Endodermal cell (in vitro differentiated cells): ENCODE data around the gene CACNG7. TPM values are rescaled to one million over a fixed set of nuclear protein-coding genes. Genes with fewer than 3 reads are reported as not detected.

Experiments used
- DNase-seq: peaks from one replicate; pipeline ENCODE4 v3.0.0-alpha.2; 2017
- H3K27ac ChIP-seq: 2 replicates; pipeline ENCODE4 v1.5.1; 2013; ENCODE audit warnings: mild to moderate bottlenecking, low read depth, low read length, moderate library complexity
- H3K27me3 ChIP-seq: 2 replicates; pipeline ENCODE4 v1.6.1; 2013; ENCODE audit warnings: mild to moderate bottlenecking, low read length, moderate library complexity; ENCODE audit not compliant: insufficient read depth, control insufficient read depth, poor library complexity, severe bottlenecking
- H3K36me3 ChIP-seq: 2 replicates; pipeline ENCODE4 v1.7.0; 2013; ENCODE audit warnings: mild to moderate bottlenecking, low read length, moderate library complexity; ENCODE audit not compliant: control insufficient read depth, insufficient read depth
- H3K4me1 ChIP-seq: one replicate; pipeline ENCODE4 v1.7.0; 2013; ENCODE audit warnings: low read length; ENCODE audit not compliant: control insufficient read depth, insufficient read depth
- H3K4me3 ChIP-seq: 2 replicates; pipeline ENCODE4 v1.5.1; 2013; ENCODE audit warnings: mild to moderate bottlenecking, low read length, moderate library complexity
- H3K9ac ChIP-seq: 2 replicates; pipeline ENCODE4 v1.6.1; 2013; ENCODE audit warnings: mild to moderate bottlenecking, low read length, moderate library complexity; ENCODE audit not compliant: poor library complexity, severe bottlenecking; ENCODE audit errors: extremely low read depth
- H3K9me3 ChIP-seq: 2 replicates; pipeline ENCODE4 v1.6.1; 2013; ENCODE audit warnings: mild to moderate bottlenecking, low read length, moderate library complexity; ENCODE audit not compliant: control insufficient read depth
- H3K27ac Mint-ChIP-seq: 2 replicates; pipeline ENCODE4 v1.8.0; 2020; ENCODE audit warnings: mixed read lengths
- H3K27me3 Mint-ChIP-seq: 2 replicates; pipeline ENCODE4 v1.8.0; 2021; ENCODE audit warnings: mild to moderate bottlenecking, mixed read lengths; ENCODE audit not compliant: insufficient read depth
- H3K36me3 Mint-ChIP-seq: 2 replicates; pipeline ENCODE4 v1.8.0; 2020; ENCODE audit warnings: low read depth, mixed read lengths
- H3K4me1 Mint-ChIP-seq: 2 replicates; pipeline ENCODE4 v1.8.0; 2020; ENCODE audit warnings: mixed read lengths
- H3K4me3 Mint-ChIP-seq: 2 replicates; pipeline ENCODE4 v1.8.0; 2020; ENCODE audit warnings: mild to moderate bottlenecking, moderate library complexity, mixed read lengths
- H3K9me3 Mint-ChIP-seq: 2 replicates; pipeline ENCODE4 v1.8.0; 2020; ENCODE audit warnings: mild to moderate bottlenecking, mixed read lengths
- WGBS, 2 experiments: methylation state at CpG; one replicate each; pipeline versions ENCODE4 v1.1.5 to v1.1.7; 2013; ENCODE audit warnings: missing lambda C conversion rate in 2 of 2, mixed read lengths in 1 of 2; ENCODE audit not compliant: insufficient coverage in 1 of 2, insufficient read length in 1 of 2; 5-methylcytosine and 5-hydroxymethylcytosine counted together
- total RNA-seq, 2 donors: library from RNA; stranded (reverse); fragmentation: NEBNext Ultra II Directional in 1 of 2; extraction: Animal tissue kit (Norgen Biotek cat#: 25700) in 1 of 2; gene quantifications; 2 replicates in 1 of 2; 3 replicates in 1 of 2; pipeline ENCODE4 v1.2.1, GENCODE V29; 2021
- TF ChIP-seq, protein P1 (sequence below): fragments of 200-600 bp; sonication (generic); conservative IDR thresholded peaks from 2 replicates; pipeline ENCODE4 v1.5.0; 2021; ENCODE audit warnings: antibody characterized with exemption, mild to moderate bottlenecking

The CACNG7 gene
- total RNA-seq, 2 donors from 2014 or later, result 2.7 to 3.4 TPM

DNA sequence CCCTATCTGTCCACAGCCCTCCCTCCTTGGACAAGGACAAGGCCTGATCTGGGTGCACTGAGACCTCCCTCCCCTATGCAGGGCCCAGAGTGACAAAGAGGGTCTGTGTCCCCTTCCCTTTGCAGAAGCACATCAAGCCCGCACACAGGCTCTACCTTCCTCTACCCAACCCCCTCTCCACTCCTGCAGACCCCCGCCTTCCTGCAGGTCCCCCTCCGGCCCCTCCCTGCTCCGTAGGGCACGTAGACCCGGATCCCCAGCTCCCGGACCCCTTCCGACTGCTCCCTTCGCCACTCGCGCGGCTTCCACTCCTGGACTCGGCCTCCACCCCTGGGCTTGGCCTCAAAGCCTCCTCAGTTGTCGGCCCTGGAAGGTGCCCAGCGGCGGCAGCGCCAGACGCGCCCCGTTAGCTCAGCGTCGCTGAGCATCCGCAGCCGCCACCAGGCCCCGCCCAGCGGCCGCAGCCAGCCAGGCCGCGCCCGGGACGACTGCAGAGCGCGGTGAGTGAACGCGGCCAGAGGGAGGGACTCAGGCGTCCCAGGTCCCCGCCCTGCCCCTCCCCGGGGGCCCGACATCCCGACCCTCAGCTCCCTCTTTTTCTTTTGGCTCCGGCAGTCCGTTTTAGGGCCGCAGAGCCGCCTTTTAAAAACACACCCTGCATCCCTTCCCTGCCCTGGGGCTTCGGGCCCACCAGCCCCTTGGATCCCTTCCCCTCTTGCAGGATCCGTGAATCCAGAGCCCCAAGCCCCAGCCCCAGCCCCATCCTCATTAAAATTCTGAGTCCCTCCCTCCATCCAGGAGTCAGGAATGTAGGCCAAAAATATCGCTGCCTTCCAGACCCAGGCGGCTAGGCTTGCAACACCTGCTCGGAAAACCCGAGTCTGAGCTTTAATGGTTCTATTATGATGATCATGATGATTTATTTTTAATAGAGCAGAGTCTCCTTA is 42.9 kb upstream of the CACNG7 start:
- H3K4me3 ChIP-seq, result peak overlapping the region; percentile 84
- peak; percentile 87 for DNase-seq
- H3K27ac ChIP-seq, result peak overlapping the region; percentile 100
- H3K36me3 Mint-ChIP-seq, result peaks cover 9% of the 10 kb centered on the region
- TF ChIP-seq, protein P1, sequence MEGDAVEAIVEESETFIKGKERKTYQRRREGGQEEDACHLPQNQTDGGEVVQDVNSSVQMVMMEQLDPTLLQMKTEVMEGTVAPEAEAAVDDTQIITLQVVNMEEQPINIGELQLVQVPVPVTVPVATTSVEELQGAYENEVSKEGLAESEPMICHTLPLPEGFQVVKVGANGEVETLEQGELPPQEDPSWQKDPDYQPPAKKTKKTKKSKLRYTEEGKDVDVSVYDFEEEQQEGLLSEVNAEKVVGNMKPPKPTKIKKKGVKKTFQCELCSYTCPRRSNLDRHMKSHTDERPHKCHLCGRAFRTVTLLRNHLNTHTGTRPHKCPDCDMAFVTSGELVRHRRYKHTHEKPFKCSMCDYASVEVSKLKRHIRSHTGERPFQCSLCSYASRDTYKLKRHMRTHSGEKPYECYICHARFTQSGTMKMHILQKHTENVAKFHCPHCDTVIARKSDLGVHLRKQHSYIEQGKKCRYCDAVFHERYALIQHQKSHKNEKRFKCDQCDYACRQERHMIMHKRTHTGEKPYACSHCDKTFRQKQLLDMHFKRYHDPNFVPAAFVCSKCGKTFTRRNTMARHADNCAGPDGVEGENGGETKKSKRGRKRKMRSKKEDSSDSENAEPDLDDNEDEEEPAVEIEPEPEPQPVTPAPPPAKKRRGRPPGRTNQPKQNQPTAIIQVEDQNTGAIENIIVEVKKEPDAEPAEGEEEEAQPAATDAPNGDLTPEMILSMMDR, result no peak
- peaks cover 17% of the 10 kb centered on the region for H3K4me1 Mint-ChIP-seq
- H3K4me1 ChIP-seq, result no peaks in the 10 kb centered on the region
- H3K9me3 Mint-ChIP-seq, result no peaks in the 10 kb centered on the region
- H3K4me3 Mint-ChIP-seq, result peak overlapping the region; percentile 98
- H3K27me3 Mint-ChIP-seq, result peaks cover 6% of the 10 kb centered on the region
- H3K36me3 ChIP-seq, result peaks cover 9% of the 10 kb centered on the region
- H3K9me3 ChIP-seq, result no peaks in the 10 kb centered on the region
- peak overlapping the region; percentile 99 for H3K9ac ChIP-seq
- no peaks in the 10 kb centered on the region for H3K27me3 ChIP-seq
- peak overlapping the region; percentile 99 for H3K27ac Mint-ChIP-seq
- WGBS, 2 experiments, result 0 to 5% methylated on average over 17 to 50 of the region's 50 CpGs

GRCh38 chr19:53866865-53867224 is 42.2 kb upstream of the CACNG7 start:
- Histone ChIP-seq H3K4me3 (peak overlapping the region; percentile 84), H3K27ac (peak overlapping the region; percentile 100), H3K27me3 (no peaks in the 10 kb centered on the region), H3K36me3 (peaks cover 14% of the 10 kb centered on the region), H3K9ac (peak overlapping the region; percentile 99), H3K4me1 (no peaks in the 10 kb centered on the region), H3K9me3 (no peaks in the 10 kb centered on the region)
- H3K36me3 Mint-ChIP-seq, result peaks cover 14% of the 10 kb centered on the region
- peaks cover 17% of the 10 kb centered on the region for H3K4me1 Mint-ChIP-seq
- peaks cover 3% of the 10 kb centered on the region for H3K27me3 Mint-ChIP-seq
- no peaks in the 10 kb centered on the region for H3K9me3 Mint-ChIP-seq
- TF ChIP-seq, protein P1, result no peak
- peak overlapping the region; percentile 99 for H3K27ac Mint-ChIP-seq
- peak; percentile 88 for DNase-seq
- WGBS, 2 experiments, result 17 to 22% methylated on average over 10 to 14 of the region's 14 CpGs
- H3K4me3 Mint-ChIP-seq, result peak overlapping the region; percentile 98

- H3K4me3 Mint-ChIP-seq, result peak within 1 kb of the TSS; percentile 98
- H3K4me1 ChIP-seq, result no peaks in the 10 kb centered on the region
- H3K36me3 Mint-ChIP-seq, result peaks cover 14% of the 10 kb centered on the region
- peak within 1 kb of the TSS; percentile 100 for H3K27ac ChIP-seq
- 3 to 5% methylated on average over 9 to 26 of the region's 37 CpGs for WGBS, 2 experiments
- peaks cover 3% of the 10 kb centered on the region for H3K27me3 Mint-ChIP-seq
- peak within 1 kb of the TSS; percentile 95 for H3K4me3 ChIP-seq
- H3K9me3 Mint-ChIP-seq, result no peaks in the 10 kb centered on the region
- H3K36me3 ChIP-seq, result peaks cover 16% of the 10 kb centered on the region
- TF ChIP-seq, protein P1, result no peak
- H3K4me1 Mint-ChIP-seq, result peaks cover 17% of the 10 kb centered on the region
- H3K27me3 ChIP-seq, result no peaks in the 10 kb centered on the region
- peak within 1 kb of the TSS; percentile 99 for H3K27ac Mint-ChIP-seq
- H3K9ac ChIP-seq, result peak within 1 kb of the TSS; percentile 99
- peak; percentile 100 for DNase-seq
- no peaks in the 10 kb centered on the region for H3K9me3 ChIP-seq
These were observed 41.6 kb upstream of the CACNG7 start, which contains the start of gene MYADM for GRCh38 chr19:53867225-53868090. Gene MYADM (plus strand): TSS chr19:53867883. CDS start chr19:53873530, 5,647 bp downstream.
